Measurements from ENCODE around the gene P2RY13.
A peak's percentile ranks its signal among the peaks of the same experiment; 100 is the strongest.

Gene P2RY13

DNA sequence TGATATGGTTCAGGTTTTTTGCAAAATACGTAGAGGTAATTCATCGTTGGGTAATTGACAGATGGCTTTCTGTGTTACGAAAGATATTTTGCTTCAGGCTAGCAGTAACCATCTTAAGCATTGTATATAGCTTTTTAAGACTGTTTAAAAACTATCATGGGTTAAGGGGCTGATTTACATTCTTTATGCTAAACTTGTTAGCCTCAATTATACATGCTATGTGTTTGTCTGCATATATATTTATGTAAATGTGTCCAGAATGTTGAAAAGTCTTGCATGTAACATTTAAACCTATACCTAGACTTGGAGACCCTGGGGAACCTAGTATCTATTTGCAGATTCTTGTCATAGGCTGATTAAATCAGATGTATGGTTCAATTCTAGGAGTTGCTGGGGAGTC, 39.9 kb downstream of the P2RY13 start:
- no peak for DNase-seq

DNA sequence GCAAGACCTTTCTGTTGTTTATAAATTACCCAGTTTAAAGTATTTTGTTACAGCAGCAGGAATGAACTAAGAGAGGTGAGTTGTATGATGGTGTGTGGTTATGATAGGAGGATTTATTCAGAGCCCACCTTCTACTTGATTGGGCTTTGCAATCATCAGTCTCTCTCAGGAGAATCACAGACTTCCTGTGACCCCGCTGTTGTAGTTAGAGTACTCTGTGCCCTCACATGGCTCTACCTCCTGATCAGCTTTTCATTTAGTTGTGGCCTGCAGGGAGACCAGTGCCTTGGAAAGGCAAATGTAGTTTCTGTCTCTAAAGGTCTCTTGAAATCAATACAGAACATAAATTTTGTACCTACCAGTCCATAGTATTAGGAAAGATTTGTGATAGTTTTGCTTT, 43.4 kb downstream of the P2RY13 start:
- no peak for DNase-seq

DNA sequence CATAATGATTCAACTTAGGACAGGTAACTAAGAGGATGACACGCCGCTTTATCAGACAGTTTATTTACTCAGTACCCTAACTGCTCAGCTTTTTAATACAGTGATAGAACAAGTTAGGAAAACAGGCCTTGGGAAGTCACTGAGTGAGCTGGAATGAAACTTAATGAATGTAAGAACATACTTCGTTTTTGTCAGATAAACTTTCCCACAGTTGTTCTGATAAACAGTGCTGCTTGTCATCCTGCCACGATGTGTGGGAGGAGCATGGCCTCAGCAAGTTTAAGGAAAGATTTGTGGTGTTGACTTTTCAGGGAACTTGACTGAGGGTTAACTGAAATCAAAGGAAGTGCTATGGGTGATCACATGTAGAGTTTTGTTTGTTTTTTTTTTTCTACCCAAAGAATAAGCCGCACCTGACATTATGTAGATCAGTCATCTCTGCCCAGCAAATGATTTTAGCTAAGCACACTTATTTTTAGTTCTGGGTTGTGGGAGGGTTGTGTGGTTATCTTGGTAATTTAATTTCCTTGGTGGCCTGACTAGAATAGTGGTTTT, 45.4 kb downstream of the P2RY13 start:
- DNase-seq: peak in 1 of 5 donors; percentile 72

DNA sequence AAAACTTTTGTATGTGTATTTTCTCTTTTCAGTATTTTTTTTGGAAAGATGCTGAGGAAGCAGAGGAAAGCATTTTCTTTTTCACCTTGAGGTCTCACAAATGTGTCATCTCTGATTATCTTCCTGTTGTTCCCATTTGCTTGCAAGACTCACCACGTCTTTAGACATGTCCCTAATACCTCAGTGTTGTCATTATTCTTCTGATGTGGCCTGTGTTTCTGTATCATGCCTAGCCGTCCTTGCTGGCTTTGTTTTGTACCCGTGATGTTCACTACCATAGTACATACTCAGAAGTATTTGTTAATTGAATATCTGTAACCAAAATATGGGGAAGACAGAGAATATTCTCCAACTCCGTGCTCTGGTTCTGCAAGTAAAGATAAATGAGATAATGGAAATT, 46.0 kb downstream of the P2RY13 start:
- DNase-seq: no peak

DNA sequence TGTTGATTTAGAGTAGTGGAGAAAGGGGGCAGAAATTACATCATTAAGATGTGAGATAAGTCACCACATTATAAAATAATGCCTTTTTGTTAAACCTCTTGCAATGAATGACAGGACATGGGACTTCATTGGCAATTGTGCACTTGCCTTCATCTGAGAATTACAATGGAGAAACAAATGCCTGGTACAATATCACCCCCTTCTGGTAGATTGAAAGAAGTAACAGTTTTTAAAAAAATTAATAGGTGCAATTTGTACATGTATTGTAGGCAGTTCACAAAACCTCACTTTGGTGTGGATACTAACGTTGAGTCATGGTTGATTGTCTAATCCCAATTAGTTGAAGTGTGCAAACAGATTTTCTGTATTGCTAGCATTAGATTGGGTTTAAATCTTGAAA, 46.4 kb downstream of the P2RY13 start:
- peak in 1 of 5 donors; percentile 74 for DNase-seq

DNA sequence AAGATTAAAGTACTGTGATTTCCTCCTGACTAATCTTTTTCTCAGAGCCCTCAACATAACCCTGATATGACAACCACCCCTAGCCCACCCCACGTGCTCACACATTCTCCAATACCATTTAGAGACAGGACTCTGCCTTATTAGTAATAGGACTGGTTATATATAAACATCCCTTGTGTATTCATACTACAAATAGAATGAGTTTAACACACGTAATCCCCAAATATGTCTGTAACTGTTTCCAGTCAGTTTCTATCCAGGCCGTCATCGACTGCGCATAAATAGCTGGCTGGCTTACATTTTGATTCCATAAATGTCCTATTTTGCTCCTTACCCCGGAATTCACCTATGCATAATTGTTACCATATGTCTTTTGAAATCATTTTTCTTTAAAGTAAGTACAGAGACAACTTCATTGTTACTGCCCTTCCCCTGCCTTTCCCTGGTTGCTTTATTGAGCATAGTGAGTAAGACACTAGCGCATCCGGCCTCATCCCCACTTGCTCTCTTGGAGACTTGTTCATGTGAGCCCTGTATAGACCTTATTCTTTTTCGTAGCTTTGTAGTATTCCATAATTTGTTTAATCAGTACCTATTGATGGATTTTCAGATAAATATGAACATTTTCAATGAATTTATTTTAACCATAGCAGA, 47.6 kb downstream of the P2RY13 start:
- DNase-seq: no peak

DNA sequence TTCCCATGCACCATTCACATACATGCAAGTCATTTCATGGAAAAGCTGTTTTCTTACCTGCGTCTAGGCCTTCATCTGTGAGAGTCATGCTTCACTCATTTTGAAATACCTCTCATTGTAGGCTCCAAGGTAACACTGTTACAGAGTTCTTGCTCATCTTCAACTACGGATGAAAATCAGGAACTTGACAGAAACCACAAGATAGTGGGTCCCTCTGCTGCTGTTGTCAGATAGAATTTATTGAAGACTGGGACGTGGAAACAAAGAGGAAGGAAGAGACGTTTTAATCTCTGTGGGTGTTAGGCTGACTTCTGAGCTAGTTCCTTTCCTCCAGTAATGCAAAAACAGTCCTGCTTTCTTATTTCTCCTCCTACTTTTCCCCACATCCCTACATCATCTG, 51.1 kb downstream of the P2RY13 start, which contains the start of gene P2RY14:
Gene P2RY14, minus strand, starts transcription at position 313 of the 400 bp plus-strand sequence. CDS start 64,226 bp downstream, outside the sequence.
- peak in 1 of 5 donors; percentile 42 for DNase-seq

DNA sequence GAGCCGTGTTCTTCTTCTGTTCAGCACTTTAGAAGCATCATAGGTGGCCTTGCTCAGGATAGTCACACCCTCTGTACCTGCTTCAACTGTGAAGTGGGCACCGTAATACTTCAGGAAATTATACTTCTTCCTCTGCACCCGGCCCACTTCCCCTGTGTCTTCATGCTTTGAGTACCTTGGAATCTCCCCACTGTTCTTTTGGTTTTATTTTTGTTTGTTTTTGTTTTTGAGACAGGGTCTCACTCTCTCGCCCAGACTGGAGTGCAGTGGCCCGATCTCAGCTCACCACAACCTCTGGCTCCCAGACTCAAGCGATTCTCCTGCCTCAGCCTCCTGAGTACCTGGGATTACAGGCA, 52.7 kb downstream of the P2RY13 start:
- peak in 3 of 5 donors; percentile 5 to 59 (median 14) for DNase-seq
